GM10847 (cell line): ENCODE data around the gene OCLN.

ENCODE experiments used
- POLR2A ChIP-seq: IDR thresholded peaks from 2 replicates; pipeline ENCODE4 v1.6.1; 2011; ENCODE audit not compliant: insufficient read length; ENCODE audit errors: extremely low read depth

Gene OCLN, protein sequence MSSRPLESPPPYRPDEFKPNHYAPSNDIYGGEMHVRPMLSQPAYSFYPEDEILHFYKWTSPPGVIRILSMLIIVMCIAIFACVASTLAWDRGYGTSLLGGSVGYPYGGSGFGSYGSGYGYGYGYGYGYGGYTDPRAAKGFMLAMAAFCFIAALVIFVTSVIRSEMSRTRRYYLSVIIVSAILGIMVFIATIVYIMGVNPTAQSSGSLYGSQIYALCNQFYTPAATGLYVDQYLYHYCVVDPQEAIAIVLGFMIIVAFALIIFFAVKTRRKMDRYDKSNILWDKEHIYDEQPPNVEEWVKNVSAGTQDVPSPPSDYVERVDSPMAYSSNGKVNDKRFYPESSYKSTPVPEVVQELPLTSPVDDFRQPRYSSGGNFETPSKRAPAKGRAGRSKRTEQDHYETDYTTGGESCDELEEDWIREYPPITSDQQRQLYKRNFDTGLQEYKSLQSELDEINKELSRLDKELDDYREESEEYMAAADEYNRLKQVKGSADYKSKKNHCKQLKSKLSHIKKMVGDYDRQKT

DNA sequence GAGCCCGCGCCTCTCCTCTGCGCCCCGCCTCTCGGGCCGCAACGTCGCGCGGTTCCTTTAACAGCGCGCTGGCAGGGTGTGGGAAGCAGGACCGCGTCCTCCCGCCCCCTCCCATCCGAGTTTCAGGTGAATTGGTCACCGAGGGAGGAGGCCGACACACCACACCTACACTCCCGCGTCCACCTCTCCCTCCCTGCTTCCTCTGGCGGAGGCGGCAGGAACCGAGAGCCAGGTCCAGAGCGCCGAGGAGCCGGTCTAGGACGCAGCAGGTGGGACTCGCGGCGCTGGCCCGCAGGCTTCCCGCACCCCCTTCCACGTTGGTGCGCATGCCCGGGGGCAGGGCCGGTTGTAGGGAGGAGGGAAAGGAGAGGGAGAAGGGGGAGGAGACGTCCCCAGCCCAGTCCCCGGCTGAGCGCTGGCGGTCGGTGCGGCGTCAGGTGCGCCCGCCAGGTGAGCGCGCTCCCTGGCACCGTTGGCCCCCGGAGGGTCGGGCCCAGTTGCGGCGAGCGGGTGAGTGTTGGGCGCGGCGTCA lies at the start of gene OCLN:
Gene OCLN (plus strand): TSS at position 400 of the 532 bp plus-strand sequence. CDS start 11,455 bp downstream, outside the sequence.
- no peak for TF ChIP-seq POLR2A

DNA sequence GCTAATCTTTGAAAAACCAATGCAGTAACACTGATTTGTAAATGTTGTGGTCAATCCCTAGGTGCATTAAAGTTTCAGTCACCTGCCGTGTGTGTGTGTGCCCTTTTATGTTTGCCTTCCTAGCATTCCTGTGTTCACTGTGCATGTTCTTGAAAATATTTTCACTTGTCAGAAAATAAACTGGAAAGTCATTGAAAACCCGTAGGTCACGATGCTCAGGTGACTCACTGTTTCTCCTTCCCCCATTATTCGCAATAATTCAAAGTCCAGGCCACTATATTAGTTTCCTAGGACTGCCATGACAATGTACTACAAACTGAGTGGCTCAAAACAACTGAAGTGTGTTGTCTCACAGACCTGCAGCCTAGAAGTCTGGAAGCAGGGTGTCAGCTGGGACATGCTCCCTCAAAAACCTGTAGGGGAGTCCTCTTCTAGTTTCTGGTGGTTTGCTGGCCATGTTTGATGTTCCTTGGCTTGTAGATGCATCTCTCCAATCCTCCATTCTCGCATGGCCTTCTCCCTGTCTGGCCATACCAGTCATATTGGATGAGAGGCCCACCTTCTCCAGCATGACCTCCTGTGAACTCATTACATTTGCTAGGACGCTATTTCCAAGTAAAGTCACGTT lies 48.3 kb upstream of the OCLN start:
- no peak for TF ChIP-seq POLR2A

DNA sequence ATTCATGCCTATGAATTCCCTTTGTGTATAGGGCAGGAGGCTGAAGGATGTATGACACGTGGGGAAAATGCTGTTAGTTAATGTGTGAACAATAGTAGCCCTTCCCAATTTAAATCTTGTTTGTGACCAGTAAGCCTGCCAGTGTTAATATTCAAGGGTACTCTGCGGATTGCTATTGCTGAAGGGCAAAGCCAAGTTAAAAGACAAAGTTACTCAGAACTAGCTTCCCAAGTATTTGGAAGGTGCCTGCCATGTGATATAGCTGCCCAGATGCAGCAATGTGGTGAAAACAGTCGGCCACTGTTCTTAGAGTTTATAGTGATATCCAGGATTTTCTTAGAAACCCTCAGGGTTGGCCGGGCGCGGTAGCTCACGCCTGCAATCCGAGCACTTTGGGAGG lies 43.1 kb upstream of the OCLN start:
- TF ChIP-seq POLR2A: no peak

DNA sequence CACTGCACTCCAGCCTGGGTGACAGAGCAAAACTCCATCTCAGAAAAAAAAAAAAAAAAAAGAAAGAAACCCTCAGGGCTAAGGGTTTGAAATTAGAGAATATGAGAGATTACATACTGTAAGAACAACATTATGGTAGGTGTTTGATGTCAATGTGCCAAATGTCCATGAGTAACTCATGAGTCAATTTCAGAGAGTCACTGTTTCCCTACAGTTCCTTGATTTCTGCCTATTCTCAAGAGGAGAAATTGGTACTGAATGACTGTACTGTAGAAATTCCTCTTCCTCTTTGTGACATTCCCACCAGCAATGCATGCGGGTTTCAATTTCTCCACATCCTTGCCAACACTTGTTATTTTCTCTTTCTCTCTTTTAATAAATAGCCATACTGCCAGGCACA lies 42.5 kb upstream of the OCLN start:
- TF ChIP-seq POLR2A: no peak

DNA sequence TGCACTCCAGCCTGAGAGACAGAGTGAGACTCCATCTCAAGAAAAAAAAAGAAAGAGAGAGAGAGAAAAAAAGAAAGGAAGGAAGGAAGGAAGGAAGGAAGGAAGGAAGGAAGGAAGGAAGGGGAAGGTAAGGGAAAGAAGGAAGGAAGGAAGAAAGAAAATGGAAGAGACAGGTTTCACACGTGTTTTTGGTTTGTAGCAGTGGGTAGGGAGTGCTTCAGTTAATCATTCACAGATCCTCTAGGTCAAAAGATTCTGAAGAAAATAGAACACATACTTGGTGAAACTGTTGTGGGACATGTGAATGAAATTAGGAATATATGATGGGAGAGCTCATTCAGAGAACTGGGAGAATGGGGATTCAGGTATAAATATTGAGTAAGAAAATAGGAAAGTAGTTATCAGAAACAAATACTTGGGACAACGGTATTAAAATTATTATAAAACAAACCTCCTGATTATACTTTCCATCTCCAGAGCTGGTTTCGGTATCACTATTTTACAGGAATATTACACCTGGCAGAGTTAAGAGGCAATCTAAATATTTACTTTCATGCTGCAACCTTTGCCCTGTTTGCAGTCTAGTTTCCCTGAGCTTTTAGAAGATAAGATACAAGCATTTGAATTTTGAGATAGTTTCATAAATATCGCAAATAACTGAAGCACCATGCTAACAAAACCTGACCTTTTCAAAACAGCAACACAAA lies 40.5 kb upstream of the OCLN start:
- TF ChIP-seq POLR2A: no peak

DNA sequence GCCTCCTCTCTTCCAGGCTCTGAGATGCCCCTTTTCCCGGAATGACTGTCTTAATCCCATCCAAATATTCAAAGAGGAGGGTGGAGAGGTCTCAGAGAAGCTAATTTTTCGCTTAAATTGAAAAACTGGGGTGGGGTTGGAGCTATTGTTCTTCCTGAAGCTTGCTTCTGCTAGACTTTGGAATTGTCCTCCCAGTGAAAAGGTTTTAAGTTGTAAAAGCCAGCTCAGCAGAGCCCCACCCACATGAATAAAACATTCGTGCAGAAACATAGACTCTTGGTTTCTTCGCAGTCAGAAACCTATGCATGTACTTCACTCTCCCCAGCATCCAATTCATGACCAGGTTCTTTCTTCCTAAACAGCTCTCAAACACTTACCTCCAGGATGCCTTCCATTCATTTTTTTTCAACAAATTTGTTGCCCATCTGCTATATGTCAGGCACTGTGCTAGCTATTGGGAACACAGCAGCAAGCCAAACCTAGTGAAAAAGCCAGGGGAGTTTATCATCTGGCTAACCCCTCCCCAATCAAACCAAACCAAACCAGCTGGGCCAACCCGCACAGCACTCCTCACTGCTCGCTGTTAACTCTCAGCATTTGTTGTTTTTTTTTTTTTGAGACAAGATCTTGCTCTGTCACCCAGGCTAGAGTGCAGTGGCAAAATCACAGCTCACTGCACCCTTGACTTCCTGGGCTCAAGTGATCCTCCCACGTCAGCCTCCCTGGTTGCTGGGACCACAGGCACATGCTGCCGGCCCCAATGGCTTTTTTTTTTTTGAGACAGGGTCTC lies 37.9 kb upstream of the OCLN start:
- no peak for TF ChIP-seq POLR2A

DNA sequence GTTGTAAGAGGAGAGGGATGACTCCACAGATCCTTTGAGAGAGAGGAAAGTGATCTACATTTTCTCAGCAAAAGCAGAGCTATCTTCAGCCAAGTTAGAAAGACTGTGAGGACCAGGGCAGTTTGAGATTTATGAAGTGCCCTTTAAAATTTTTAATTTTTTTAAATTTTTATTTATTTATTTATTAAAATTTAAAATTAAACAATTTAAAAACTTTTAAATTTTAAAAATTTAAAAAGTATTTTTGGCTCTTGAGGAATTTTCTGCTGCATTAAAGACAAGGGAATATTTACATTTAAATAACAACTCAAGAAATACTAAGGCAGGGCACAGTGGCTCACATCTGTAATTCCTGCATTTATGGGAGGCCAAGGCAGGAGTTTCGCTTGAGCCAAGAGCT lies 30.4 kb upstream of the OCLN start:
- no peak for TF ChIP-seq POLR2A

DNA sequence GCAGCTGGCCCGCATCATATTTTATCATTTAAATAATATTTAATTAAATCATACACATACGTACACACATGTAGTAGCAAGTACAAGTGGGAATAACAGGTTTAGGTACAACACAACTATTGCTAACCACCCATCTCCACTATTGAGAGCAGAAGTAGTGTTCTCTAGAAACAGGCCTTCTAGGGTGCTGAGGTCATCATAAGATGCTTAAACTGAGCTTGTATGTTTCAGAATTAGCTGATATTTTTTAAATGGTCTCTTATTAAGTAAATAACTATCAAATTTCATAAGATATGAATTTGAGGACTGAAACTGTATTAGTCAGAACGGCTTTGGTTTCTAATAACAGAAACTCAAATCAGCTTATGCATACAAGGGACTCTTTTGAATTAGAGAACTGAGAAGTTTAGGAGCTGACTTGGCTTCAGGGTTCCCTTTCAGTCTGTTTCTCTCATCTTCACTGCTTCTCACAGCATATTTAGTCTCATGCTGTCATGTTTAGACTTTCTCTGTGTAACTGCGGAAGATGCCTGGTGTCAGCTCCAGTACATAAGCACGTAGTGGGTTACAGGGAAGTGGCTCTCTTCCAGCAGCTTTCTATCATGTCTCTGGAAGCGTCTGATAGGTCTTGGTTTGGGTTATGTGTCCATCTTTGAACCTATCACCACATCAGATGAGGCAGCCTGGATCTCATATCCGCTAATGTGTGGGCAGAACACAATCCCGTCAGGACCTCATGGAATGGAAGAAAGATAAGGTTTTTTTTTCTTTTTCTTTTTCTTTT lies 25.0 kb upstream of the OCLN start:
- TF ChIP-seq POLR2A: no peak

DNA sequence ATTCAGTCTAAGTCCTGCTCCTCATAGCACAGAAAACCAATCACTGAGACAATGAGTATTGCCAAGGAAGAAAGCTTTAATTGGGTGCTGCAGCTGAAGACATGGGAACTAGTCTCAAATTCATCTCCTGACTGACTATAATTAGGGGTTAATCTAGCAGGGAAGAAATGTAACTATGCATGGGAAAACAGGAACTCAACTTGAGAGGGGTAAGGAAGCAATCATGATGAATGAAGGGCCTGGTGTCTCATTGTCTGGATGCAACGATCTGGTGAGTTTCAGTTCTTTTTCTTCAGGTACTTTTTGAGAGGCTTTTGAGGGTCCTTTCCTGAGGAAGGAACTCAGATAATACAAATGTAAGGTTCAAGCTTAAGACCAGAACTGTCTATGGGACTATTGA lies 24.0 kb upstream of the OCLN start:
- TF ChIP-seq POLR2A: no peak

DNA sequence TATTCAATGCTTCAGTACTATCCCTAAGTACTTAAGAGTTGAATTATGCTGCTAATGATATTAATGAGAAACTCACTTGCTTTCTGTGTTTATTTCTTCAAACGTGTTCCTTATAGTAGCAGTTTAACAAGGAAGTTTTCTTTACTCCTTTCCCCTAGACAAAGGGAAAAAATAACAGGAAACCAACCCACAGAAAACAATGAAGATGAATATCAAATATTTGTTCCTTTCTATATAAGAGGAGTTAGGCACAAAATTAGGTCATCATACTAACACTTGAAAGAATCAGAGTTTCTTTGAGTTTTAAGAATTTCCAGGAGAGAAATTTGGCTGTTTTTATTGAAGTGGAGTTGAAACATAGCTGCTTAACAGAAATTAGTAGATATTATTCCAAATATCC lies 15.4 kb upstream of the OCLN start:
- TF ChIP-seq POLR2A: no peak

DNA sequence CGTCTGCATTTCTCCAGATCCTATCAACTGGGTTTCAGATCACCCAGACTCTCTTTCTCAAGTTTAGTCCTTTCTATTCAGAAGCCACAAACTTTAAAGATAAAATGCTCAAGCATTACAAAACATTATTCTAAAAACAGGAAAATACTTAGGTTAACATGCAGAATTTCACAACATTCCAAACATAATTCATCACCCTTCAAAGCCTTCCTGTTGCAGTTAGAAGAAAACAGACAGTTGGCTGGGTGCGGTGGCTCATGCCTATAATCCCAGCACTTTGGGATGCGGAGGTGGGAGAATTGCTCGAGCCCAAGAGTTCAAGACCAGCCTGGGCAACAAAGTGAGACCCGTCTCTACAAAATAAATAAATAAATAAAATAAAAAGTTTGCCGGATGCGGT lies 7.7 kb upstream of the OCLN start:
- no peak for TF ChIP-seq POLR2A

DNA sequence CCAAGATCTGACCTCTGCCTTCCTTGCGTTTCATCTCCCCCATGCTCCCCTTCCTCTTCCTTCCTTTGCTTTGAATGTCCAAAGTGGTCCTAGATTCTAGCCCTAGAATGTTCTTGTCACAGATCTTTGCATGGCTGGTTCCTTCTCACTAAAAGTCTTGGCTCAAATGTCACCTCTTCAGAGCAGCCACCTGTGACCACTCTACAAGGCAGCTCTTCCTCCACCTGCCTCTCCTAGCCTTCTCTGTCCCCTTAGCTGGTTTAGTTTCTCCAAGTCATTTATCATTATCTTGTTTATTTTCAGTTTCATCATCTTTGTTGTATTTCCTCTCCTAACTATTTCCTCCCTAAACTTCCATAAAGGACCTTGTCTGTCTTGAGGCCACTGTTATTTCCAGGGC lies 7.1 kb upstream of the OCLN start:
- TF ChIP-seq POLR2A: no peak

DNA sequence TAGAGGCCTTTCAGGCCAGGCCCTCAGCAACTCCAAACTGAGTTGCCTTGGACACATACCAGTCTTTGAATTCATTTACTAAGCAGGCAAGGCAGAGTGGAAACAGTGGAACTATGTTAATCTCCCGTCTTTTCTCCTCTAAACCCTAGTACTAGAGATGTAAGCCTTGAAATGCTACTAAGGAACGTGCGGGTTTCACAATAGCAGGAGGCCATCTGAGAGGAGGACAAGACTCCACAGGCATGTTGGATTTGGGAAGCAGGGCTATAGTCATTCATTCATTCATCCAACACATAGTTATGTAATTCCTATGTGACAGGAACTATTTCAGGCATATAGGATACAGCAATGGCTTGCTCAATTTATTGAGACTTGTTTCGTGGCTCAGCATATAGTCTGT lies 3.3 kb upstream of the OCLN start:
- no peak for TF ChIP-seq POLR2A

DNA sequence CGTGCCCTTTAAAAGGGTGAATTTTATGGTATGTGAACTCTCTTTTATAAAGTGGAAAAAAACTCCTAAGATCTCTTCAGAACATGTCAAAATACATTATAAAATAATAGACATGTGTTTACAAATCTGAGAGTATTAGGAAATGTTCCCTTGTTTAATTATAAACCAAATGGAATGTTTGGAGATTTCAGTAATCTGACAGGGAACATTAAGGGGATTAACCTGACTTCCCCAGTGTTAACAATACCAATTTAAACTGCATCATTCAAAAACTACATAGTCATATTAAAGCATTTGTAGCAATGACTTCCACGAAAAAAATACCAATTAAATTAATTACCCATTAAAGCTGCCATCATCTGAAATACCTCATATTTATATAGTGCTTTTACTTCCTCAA lies 1.6 kb upstream of the OCLN start:
- no peak for TF ChIP-seq POLR2A
